Measurements from ENCODE around the gene MDK.

The MDK gene

DNA sequence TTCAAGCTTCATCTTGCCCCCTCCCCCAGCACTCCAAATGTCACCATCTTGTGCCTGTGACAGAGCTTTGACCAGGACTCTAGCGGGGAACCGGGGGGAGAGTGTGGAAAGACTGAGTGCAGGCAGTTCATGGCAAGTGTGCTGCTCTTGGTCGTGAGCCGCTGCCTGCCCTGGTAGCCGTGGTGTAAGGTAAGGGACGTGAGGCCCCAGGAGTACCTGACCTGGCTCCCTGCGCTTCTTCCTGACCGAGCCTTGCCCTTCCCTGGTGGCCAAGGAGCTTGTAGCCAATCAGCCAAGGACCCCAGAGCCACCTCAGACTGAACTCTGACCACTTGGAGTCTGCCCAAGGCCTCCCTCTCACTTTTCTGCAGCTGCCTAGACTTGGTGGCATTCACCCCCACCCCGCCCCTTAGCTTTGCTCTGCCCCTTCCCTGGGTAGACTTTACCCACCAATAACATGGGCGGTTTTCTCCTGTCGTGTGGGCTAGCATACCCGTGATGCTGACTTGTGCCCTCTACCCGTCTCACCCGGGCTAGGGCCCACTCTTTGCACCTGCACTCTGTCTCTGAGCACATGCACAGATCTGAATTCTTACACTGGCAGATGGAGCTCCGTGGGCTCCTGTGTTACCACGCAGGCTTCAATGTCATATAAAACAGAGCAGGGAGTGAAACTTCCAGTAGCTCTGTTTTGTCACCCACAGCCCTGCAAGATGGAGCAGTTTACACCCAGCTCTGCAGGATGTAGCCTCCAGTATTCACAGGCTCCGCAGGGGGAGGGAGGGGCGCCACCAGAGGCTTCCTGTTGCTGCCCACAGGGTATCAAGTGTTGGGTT is 32.7 kb upstream of the MDK start:
- no peak for DNase-seq

DNA sequence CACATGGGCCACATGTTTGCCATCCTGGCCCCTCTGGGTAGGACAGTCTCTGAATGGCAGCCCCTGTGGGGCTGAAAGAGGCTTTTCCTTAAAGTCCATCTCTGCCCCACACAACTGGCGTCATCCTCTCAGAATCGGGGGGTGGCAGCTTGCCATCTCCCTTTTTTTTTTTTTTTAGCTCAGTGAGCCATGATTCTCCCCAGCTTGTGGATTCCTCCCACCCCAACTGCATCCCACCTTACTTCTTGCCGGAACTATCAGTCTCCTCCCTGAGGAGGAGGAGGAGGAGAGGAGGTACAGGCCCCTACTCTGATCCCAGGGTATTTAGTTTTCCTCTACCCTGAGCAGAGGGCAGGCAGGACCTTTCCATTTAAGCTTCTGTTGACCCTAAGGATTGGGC is 30.8 kb upstream of the MDK start:
- DNase-seq = no peak

DNA sequence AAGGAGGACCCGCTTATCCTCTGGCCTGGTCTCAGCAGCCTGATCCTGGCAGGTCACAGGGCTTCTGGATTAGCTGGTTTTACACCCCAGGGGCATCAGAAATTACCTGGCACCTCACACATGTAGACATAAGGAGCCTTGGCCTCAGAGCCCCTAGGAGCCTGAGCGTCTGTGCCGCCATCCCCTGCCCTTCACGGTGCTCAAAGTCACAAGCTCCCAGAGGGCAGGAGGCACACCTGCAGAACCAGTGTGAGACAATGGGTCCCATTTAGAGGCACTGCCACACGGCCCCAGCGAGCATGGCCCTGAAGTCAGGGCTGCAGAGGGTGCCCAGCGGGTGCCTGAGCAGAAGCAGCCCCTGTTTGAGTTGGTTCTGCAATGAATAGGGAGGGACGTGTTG is 30.3 kb upstream of the MDK start:
- no peak for DNase-seq

DNA sequence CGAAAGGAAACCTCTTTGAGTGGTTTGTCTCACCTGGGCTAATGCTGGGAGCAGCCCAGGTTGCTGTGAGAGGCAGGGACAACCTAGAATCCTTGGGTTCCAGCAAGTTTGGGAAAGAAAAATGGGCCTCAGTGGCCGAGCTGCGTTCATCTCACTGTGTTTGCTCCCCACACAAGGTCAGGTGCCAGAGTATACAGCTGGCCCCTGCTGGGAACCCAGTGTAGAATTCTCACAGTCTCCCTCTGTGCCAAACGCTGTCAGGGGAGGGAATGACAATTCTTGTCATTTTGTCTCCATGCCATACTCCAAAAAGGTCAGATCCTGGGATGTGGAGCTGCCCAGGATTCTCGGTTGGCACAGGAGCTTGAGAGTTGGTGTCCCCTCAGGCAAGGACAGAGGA is 29.9 kb upstream of the MDK start:
- DNase-seq = no peak

DNA sequence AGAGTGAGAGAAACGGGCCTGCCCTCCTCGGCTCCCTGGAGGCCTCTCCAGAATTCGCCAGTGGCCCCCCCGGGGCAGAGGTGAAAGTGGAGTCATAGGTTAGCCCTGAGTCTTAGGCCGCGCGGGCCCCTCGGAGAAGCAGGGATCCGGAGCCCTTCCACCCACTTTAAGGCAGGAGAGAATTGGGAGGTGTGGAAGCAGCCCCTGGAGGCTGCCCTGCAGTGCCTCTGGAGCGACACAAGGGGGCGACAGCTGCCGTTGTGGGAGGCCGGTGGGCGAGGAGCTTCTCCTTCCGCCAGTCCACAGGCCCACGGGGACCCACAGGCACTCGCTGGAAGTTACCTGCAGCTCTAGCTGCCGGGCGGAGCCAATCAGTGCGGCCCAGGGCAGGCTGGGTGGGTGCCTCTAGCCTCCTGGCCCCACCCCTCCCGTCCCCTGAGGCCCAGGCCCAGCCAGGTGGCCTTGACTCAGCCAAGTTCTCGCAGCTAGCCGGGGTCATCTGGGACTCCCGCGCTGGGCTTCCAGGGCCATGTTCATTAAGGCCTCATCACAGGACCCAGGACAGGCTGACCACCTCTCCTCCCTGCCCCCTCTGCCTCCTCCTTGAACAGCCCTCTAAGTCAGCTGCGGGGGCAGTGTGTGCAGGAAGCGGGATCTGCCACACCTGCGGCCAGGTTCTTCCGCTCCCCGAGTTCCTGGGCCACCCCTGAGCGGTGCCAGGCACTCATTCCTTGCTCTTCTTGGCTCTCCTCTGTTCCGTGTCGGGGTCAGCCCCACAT is 29.2 kb upstream of the MDK start:
- peak; percentile 31 for DNase-seq

DNA sequence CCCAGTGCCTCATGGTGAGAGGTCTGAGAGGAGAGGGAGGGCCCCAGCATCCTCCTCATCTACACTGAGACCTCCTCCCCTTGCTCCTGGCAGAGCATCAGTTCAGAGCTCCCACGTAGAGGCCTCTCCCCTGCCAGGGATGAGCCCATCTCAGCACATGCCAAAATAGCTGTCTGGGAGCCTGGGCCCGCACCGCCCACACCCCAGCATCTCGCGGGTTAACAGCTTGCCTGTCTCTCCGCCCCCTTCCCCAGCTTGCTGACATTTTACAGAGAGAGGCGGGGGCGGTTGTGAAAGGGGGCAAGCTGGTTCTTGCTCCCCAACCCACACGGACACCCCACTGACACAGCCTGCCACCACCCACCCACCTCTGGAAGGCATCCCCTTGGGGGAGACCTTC is 27.8 kb upstream of the MDK start:
- no peak for DNase-seq

DNA sequence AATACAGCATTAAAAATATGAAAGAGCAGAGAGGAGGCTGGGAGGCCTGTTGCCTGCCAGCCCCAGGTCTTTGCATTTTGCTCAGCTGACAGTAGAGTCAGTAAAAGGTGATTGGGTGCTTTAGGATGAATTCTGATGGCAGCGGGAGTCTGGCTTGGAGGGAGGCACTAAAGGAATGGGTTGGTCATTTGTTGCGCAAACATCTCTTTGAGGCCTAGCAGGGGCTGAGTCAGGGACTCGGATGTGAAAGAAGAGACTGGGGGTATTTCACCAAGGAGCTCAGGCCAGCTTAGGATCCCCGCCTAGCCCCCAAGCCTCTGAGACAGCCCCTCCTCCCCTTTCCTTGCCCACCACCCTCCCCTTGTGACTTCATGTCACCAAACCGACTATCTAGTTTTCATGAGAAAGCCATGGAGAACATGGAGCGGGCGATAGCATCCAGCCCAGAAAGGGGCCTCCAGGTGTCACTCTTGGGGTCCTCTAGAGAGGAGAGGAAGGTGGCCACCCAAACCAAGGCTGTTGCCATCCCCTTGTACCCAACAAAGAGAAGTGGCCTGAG is 24.5 kb upstream of the MDK start:
- peak; percentile 68 for DNase-seq

DNA sequence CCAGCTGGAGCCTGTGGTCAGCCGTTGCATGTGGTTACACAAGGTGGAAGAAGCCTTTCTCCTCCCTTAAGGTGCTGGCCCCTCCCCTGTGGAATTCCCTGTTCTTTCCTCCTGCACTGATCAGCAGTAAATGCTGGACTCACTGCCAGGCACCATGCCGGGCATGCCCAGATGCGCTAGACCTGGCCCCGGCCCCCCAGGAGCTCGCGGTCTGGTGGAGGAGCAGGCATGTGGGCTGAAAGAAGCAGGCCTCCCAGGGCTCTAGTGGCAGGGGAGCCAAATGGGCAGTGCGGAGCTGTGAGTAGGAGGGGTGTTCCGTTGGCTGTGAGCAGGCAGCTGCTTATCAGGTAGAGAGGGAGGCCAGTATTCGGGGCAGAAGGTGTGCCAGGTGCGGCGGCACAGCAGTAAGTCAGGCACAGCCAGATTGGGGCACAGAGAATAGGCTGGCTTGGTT is 24.0 kb upstream of the MDK start:
- DNase-seq = no peak

DNA sequence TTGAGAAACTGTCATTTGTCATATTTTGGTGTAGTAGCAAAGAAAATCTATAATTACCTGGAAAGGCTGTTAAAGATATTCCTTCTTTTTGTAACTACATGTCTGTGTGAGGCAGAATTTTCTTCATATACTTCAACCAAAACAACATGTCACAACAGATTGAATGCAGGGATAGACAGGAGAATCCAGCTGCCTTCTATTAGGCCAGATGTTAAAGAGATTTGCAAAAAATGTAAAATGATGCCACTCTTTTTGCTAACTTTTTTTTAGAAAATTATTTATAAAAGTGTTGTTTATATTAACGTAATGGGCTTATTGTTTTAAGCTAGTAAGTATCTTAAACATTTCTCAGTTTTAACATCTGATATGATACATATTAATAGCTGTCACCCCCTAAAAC is 21.5 kb upstream of the MDK start:
- DNase-seq = no peak

DNA sequence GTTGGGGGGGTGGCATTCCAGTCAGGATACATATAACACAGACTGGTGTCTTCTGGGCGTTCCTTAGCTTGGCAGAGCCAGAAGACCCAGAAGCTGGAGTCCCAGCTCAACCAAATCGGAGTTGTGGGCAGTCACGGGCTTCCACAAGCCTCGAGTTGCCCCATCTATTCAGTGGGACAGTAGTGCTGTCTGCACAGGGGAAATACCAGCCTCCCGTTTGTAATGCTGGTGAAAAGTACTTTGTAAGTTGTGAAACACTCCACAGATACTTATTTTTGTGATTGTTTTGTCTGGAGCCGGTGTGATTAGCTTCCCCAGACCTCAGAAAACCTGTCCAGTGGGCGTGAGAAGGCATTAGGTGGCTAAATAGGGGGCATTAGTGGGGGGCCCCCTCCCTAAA is 20.6 kb upstream of the MDK start:
- DNase-seq = no peak

DNA sequence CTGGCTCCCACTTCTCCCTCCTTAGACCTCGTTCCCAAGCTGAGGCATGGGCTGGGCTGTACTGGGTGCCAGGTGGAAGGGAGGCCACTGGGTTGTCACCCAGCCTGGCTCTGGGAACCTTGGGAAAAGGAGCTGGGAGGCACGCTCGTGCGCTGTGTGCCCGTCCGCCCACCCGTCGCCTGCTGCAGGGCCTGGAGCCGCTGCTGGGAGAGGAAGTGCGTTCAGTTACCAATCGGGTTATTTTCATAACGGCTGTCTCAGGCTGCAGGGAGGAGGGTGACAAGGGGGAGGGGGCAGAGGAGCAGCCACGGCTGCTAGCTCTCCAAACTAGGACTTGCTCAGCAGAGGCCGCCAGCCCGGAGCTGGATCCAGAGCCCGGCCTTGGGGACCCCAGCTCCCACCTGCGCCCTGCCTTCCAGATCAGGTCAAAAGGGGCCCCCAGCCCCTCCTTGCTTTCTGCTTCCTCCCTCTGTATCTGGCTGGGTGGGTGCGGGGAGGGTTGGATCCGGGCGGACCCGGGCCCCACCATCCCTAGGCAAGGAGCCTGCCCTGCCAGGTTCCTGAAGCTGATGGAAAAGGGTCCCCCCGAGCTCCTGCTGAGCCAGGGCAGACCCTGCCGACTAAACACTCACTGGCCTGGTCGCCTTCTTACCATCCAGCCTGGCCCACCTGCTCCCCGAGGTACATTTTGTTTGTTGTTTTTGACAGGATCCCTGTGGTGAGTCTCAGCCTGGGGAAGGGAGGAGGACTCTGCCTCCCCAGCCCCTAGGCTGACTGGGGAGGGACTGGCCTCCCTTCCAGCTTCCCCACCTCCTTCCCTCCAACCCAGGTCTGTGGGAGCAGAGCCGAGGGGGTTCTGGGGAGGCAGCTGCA is 19.9 kb upstream of the MDK start:
- DNase-seq = peak; percentile 48

DNA sequence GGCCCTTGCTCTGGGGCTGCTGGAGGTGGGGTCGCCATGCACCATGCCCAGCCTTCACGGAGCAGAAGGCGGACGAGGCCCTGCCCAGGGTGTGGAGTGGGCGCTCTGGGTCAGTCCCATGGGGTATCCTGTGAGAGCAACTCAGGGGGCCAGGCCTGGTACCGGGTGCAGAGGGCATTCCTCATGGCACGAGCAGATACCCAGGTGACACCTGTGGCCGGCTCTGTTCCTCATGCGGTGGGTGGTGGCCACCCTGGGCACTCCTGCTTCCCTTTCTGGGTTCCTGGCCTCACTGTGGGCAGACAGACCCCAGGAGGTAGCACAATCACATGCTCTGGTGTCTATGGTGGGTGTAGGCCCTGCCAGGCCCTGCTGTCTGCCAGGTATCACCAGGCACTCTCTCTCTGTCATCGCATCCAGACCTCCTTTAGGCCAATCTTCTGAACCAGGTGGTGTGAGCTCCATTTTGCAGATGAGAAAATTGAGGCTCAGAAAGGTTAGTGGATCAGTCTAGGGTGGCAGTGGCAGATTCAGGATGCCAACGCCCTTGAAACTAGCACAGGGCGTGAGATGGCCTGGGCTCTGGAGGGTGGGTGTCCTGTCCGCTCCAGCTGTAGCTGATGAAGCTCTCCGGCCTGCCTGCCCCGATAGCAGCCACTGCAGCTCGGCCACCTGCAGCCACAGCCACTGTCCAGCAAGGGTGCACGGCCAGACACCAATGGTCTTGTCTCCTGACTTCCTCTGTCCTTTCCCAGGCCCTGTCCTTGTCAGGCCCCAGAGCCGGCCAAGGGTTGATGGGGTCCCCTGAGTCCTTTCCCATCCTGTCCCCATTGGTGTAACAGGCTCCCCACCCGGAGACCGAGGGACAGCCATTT is 19.1 kb upstream of the MDK start:
- DNase-seq = no peak

DNA sequence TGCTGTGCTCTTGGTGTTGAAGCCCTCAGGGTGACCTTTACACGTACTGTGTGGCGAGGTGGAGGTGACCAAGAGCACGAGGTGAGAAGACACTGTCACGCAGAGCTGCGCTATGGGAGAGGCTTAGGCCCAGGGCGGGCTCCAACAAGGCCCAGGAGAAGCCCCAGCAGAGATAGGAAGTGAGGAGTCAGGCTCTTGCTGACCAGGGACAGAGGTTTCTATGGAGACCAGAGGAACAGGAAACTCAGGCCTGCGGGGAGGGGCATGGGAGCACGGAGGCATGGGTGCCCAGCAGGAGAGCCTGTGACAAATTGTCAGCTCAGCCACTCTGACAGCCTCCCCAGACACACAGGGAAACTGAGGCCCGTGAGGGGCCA is 18.4 kb upstream of the MDK start:
- no peak for DNase-seq

DNA sequence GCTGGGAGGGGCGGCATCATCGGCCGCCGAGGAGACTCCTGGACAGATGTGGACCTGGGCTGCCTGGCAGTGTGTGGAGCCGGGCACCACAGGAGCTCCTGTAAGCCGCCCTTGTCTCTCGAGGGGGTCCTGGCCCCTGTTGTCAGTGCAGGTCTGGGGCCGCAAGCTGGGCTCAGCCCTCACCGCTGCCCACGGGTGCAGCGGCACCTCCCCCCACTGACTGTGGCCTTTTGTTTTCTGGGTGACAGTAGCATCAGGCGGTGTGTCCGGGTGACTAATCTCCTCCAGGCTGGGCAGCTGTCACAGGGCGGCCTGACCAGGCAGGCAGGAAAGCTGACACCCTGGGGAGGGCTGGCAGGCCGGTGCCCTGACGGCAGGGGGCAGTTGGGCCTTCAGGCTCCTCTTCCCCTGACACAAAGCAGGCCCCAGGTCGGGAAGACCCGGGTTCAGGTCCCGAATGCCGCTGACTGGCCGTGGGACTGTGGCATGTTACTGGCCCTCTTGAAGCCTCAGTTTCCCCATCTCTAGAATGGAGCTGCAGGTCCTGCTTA is 17.9 kb upstream of the MDK start:
- no peak for DNase-seq

DNA sequence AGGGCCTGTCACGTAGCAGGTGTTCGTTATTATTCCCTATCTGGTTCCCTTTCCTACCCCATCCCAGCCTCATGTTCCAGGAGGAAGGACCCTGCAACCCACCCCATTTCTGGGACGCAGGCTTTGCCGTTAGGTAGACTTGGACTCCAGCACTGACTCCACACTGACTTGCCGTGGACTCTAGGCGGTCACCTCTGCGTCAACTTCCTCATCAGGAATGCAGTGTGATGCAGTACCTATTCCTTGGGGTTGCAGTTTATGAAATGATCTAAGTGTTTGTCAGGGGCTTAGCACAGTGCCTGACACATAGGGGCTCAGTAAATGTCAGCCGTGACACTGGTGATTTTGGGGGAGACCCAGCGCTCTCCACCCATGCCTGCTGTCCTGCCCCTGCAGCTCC is 17.4 kb upstream of the MDK start:
- DNase-seq = no peak

DNA sequence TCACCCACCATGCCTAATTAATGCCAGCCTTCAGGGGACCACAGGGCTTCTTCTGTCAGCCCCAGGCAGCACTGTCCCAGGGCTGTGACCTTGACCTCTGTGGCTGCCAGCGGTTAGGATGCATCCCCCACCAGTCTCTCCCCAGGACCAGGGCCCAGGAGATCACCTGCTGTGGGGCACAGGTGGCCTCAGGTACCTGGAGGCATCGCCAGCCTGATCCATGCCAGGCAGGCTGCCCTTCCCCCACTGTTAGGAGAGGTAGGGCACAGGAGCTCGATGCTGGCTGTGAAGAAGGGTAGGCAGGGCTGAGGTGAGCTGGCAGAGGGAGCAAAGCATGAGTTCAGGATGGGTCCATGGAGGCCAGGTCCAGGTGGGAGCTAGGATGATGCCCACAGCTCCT is 16.7 kb upstream of the MDK start:
- no peak for DNase-seq

DNA sequence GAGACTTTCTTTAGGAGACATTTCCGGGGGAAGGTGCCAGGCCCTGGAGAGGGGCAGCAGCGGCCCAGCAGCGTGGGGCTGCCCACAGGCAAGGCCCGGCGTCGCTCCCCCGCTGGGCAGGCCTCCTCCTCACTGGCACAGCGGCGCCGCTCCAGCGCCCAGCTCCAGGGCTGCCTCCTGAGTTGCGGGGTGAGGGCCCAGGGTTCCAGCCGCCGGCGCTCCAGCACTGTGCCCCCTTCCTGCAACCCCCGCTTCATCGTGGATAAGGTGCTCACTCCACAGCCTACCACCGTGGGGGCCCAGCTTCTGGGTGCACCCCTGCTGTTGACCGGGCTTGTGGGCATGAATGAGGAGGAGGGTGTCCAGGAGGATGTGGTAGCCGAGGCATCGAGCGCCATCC is 15.2 kb upstream of the MDK start:
- no peak for DNase-seq

DNA sequence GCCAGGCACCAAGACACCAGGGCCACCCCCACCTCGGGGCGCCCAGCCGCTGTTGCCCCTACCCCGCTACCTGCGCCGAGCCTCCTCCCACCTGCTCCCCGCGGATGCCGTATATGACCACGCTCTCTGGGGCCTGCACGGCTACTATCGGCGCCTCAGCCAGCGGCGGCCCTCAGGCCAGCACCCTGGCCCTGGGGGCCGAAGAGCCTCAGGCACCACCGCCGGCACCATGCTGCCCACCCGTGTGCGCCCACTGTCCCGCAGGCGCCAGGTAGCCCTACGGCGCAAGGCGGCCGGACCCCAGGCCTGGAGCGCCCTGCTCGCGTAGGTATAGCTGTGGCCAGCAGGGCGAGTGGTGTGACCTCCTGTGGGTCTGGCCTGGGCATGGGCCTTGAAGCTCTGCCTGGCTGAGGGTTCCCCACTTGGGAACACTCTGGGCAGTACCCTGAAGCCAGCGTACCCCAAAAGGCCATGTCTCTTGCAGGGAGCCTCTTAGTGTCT is 14.8 kb upstream of the MDK start:
- DNase-seq = no peak

DNA sequence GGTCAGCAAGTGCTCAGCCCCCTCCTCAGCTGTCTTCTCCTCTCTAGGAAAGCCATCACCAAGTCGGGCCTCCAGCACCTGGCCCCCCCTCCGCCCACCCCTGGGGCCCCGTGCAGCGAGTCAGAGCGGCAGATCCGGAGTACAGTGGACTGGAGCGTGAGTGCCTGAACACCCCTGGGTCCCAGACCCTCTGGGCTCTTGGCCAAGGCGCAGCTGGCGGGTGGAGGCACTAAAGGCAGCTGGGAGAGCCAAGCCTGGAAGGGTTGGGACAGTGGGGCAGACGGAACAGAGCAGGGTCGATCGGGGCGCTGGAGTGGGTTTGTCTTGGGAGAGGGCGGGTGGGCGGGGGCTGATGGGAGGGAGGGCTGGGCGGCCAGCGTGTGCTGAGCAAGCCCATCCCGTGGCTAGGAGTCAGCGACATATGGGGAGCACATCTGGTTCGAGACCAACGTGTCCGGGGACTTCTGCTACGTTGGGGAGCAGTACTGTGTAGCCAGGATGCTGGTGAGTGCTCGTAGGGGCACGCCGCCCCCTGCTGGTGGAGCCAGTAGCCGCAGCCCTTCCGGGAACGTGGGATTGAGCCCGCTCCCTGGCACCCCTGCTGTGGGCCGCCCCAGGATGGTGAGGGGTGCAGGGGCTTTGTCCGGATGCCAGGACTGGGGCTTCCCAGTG is 14.1 kb upstream of the MDK start:
- DNase-seq = peak; percentile 43

DNA sequence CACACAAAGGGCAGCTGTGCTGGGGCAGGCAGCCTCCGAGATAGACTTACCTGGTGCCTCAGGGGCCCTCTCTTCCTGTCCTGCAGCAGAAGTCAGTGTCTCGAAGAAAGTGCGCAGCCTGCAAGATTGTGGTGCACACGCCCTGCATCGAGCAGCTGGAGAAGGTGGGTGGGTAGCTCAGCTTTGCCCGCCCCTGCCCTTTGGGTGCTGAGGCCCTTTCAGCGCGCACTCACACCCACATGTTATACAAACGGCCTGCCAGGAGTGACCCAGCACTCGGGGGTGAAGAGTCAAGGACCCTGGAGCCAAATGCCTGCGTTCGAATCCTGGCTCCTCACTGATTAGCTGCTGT is 13.6 kb upstream of the MDK start:
- DNase-seq = no peak
